GM23338 (cell line): ENCODE data around the gene KIF6. TPM values are rescaled to one million over a fixed set of nuclear protein-coding genes. Genes with fewer than 3 reads are reported as not detected.

Source experiments
- ATAC-seq: fragments of 200-7000 bp; cut with Tn5 transposase; 3 replicates; pipeline ENCODE4 v1.9.1; 2020
- DNase-seq: peaks from one replicate; pipeline ENCODE4 v3.0.0-alpha.2; 2015; ENCODE audit warnings: low spot score
- H2AFZ ChIP-seq: fragments of 200-600 bp; sonication (generic); 2 replicates; pipeline ENCODE4 v1.8.0; 2016; ENCODE audit warnings: antibody characterized with exemption, mild to moderate bottlenecking, moderate library complexity
- H3F3A ChIP-seq: fragments of 200-600 bp; sonication (generic); replicated peaks from 2 replicates; pipeline ENCODE4 v1.8.0; 2017; ENCODE audit warnings: antibody characterized with exemption, mixed run types, low read depth
- H3K27ac ChIP-seq: fragments of 200-600 bp; sonication (generic); 2 replicates; pipeline ENCODE4 v1.6.1; 2016; ENCODE audit warnings: low read depth
- H3K27me3 ChIP-seq: fragments of 200-600 bp; sonication (generic); 2 replicates; pipeline ENCODE4 v1.8.0; 2016; ENCODE audit warnings: mild to moderate bottlenecking, mixed run types, moderate library complexity; ENCODE audit not compliant: insufficient read depth
- H3K36me3 ChIP-seq: fragments of 200-600 bp; sonication (generic); 2 replicates; pipeline ENCODE4 v1.8.0; 2016; ENCODE audit warnings: mild to moderate bottlenecking; ENCODE audit not compliant: insufficient read depth
- H3K4me1 ChIP-seq: fragments of 200-600 bp; sonication (generic); 2 replicates; pipeline ENCODE4 v1.8.0; 2016; ENCODE audit warnings: mild to moderate bottlenecking, moderate library complexity; ENCODE audit not compliant: insufficient read depth
- H3K4me2 ChIP-seq: fragments of 200-600 bp; sonication (generic); 2 replicates; pipeline ENCODE4 v1.7.1; 2017; ENCODE audit warnings: mixed run types
- H3K4me3 ChIP-seq: fragments of 200-600 bp; sonication (generic); 2 replicates; pipeline ENCODE4 v1.6.1; 2016; ENCODE audit warnings: mixed run types
- H3K79me2 ChIP-seq: fragments of 200-600 bp; sonication (generic); replicated peaks from 2 replicates; pipeline ENCODE4 v1.8.0; 2017; ENCODE audit warnings: mild to moderate bottlenecking; ENCODE audit not compliant: insufficient read depth
- H3K9me2 ChIP-seq: fragments of 200-600 bp; sonication (generic); 2 replicates; pipeline ENCODE4 v1.8.0; 2017; ENCODE audit not compliant: insufficient read depth
- H4K20me1 ChIP-seq: fragments of 200-600 bp; sonication (generic); replicated peaks from 2 replicates; pipeline ENCODE4 v1.8.0; 2017; ENCODE audit warnings: mild to moderate bottlenecking; ENCODE audit not compliant: insufficient read depth
- H3K27ac Mint-ChIP-seq: 2 replicates; pipeline ENCODE4 v1.8.0; 2020; ENCODE audit warnings: inconsistent platforms, mild to moderate bottlenecking, moderate library complexity, mixed read lengths
- H3K27me3 Mint-ChIP-seq: 3 replicates; pipeline ENCODE4 v1.8.0; 2022; ENCODE audit warnings: low read depth, mild to moderate bottlenecking, moderate library complexity, mixed read lengths, inconsistent platforms; ENCODE audit not compliant: insufficient read depth, poor library complexity
- H3K36me3 Mint-ChIP-seq: 3 replicates; pipeline ENCODE4 v1.8.0; 2021; ENCODE audit warnings: low read depth, mild to moderate bottlenecking, inconsistent platforms, moderate library complexity, mixed read lengths
- H3K4me1 Mint-ChIP-seq: 3 replicates; pipeline ENCODE4 v1.8.0; 2020; ENCODE audit warnings: mild to moderate bottlenecking, inconsistent platforms, mixed read lengths
- H3K4me3 Mint-ChIP-seq: 3 replicates; pipeline ENCODE4 v1.8.0; 2021; ENCODE audit warnings: moderate library complexity, mild to moderate bottlenecking, inconsistent platforms, mixed read lengths
- H3K9me3 Mint-ChIP-seq: 3 replicates; pipeline ENCODE4 v1.8.0; 2020; ENCODE audit warnings: moderate library complexity, mild to moderate bottlenecking, inconsistent platforms, mixed read lengths
- CREB1 ChIP-seq: fragments of 250-450 bp; sonication (Bioruptor Pico); IDR thresholded peaks from 2 replicates; pipeline ENCODE4 v1.5.0; 2020; ENCODE audit warnings: low read depth, mild to moderate bottlenecking, moderate library complexity
- EZH2 ChIP-seq: fragments of 200-600 bp; sonication (generic); IDR thresholded peaks from one replicate; pipeline ENCODE4 v1.8.0; 2017; ENCODE audit warnings: antibody characterized with exemption, mild to moderate bottlenecking, low read depth; ENCODE audit not compliant: unreplicated experiment
- EZH2phosphoT487 ChIP-seq: fragments of 200-600 bp; sonication (generic); IDR thresholded peaks from one replicate; pipeline ENCODE4 v1.8.1; 2018; ENCODE audit warnings: antibody characterized with exemption; ENCODE audit not compliant: unreplicated experiment
- JUNB ChIP-seq: IDR thresholded peaks from one replicate; pipeline ENCODE4 v1.6.1; 2016; ENCODE audit warnings: antibody characterized with exemption; ENCODE audit not compliant: unreplicated experiment
- NANOG ChIP-seq: IDR thresholded peaks from 2 replicates; pipeline ENCODE4 v1.6.1; 2016; ENCODE audit warnings: antibody characterized with exemption, borderline replicate concordance
- POLR2AphosphoS5 ChIP-seq: IDR thresholded peaks from 2 replicates; pipeline ENCODE4 v1.6.1; 2016; ENCODE audit warnings: antibody characterized with exemption, low read depth
- STAT1 ChIP-seq: IDR thresholded peaks from one replicate; pipeline ENCODE4 v1.6.1; 2016; ENCODE audit warnings: antibody characterized with exemption; ENCODE audit not compliant: unreplicated experiment
- ZNF114 ChIP-seq: fragments of 250-450 bp; sonication (Bioruptor Pico); IDR thresholded peaks from 2 replicates; pipeline ENCODE4 v1.5.0; 2020; ENCODE audit warnings: mild to moderate bottlenecking, moderate library complexity
- ZNF331 ChIP-seq: fragments of 250-450 bp; sonication (Bioruptor Pico); IDR thresholded peaks from 2 replicates; pipeline ENCODE4 v1.5.0; 2020; ENCODE audit warnings: low read depth, mild to moderate bottlenecking, moderate library complexity
- polyA plus RNA-seq: library from polyadenylated mRNA; unstranded; fragments of >200 nt; fragmentation: Nextera tagmentation; extraction: Ambion mirVana; gene quantifications from 2 replicates; pipeline ENCODE4 v1.2.1, GENCODE V29; 2016
- total RNA-seq: library from RNA; depleted of rRNA; stranded (reverse); fragments of >200 nt; shearing (Covaris generic); gene quantifications from 2 replicates; pipeline ENCODE4 v1.2.3, GENCODE V29; 2014
- TF ChIP-seq, protein P1 (sequence below), 2 experiments: fragments of 200-600 bp in 1 of 2; sonication (generic) in 1 of 2; conservative IDR thresholded peaks; 2 replicates each; pipeline versions ENCODE4 v1.5.1 to v1.6.1; 2016 to 2017; ENCODE audit warnings: antibody characterized with exemption in 2 of 2, low read depth in 2 of 2, mild to moderate bottlenecking in 2 of 2, moderate library complexity in 1 of 2
- TF ChIP-seq, protein P2 (sequence below): IDR thresholded peaks from one replicate; pipeline ENCODE4 v1.6.1; 2018; ENCODE audit warnings: antibody characterized with exemption; ENCODE audit not compliant: unreplicated experiment
- TF ChIP-seq, protein P3 (sequence below): fragments of 250-450 bp; sonication (Bioruptor Pico); IDR thresholded peaks from 2 replicates; pipeline ENCODE4 v1.5.0; 2020; ENCODE audit warnings: mild to moderate bottlenecking, moderate library complexity
- TF ChIP-seq, protein P4 (sequence below): IDR thresholded peaks from 2 replicates; pipeline ENCODE4 v1.6.1; 2016; ENCODE audit warnings: antibody characterized with exemption

Gene KIF6
- total and polyA plus RNA-seq, 2 experiments from 2014 or later, result 0.87 to 1.7 TPM

DNA sequence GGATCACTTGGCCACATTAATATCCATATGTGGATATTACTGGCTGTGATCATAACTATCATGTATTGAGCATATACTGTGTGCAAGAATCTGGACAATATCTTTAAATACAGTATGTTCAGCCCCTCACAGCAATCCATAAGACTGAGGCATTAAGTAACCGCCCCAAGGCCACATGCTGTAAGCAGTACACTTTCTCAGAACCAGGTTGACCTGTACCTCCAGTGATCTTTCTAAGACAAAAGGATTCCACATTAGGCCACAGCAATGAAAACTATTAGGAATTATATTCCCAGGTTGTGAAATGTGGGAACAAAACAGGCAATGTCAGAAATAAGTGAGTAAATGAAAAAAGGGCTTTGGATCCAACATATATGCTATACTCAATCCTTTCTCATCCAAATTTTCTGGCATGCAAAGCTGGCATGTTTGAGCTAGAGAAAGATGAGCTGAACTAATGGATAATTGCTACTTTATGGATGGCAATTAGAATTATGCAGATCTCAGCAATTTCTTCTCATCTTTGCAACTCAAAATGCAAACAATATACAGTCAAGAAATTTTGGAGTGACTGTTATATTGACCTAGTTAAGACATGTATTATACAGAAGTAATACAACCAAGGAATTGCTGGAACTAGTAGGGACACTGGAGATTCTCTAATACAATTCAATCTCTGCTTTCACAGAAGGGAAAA lies 86.9 kb downstream of the KIF6 start:
- Histone ChIP-seq H3K9me2 (no peaks in the 10 kb centered on the region), H3F3A (no peaks in the 10 kb centered on the region), H3K27me3 (no peaks in the 10 kb centered on the region), H3K36me3 (no peaks in the 10 kb centered on the region), H3K4me3 (no peak overlapping the region), H2AFZ (no peak overlapping the region), H3K27ac (no peak overlapping the region), H3K79me2 (no peaks in the 10 kb centered on the region), H3K4me1 (no peaks in the 10 kb centered on the region), H4K20me1 (no peaks in the 10 kb centered on the region), H3K4me2 (no peak overlapping the region)
- no peaks in the 10 kb centered on the region for H3K9me3 Mint-ChIP-seq
- H3K27ac Mint-ChIP-seq, result no peak overlapping the region
- peaks cover 2% of the 10 kb centered on the region; the same call in 2 of the 3 replicates for H3K4me1 Mint-ChIP-seq
- no peak overlapping the region for H3K4me3 Mint-ChIP-seq
- ATAC-seq (no peak), DNase-seq (no peak)
- H3K36me3 Mint-ChIP-seq, result no peaks in the 10 kb centered on the region
- H3K27me3 Mint-ChIP-seq, result no peaks in the 10 kb centered on the region
- no peak for TF ChIP-seq STAT1
- TF ChIP-seq, protein P1, sequence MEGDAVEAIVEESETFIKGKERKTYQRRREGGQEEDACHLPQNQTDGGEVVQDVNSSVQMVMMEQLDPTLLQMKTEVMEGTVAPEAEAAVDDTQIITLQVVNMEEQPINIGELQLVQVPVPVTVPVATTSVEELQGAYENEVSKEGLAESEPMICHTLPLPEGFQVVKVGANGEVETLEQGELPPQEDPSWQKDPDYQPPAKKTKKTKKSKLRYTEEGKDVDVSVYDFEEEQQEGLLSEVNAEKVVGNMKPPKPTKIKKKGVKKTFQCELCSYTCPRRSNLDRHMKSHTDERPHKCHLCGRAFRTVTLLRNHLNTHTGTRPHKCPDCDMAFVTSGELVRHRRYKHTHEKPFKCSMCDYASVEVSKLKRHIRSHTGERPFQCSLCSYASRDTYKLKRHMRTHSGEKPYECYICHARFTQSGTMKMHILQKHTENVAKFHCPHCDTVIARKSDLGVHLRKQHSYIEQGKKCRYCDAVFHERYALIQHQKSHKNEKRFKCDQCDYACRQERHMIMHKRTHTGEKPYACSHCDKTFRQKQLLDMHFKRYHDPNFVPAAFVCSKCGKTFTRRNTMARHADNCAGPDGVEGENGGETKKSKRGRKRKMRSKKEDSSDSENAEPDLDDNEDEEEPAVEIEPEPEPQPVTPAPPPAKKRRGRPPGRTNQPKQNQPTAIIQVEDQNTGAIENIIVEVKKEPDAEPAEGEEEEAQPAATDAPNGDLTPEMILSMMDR (conservative IDR thresholded peaks at IDR 0.05; ENCODE audit: low read depth in 2 of 2), result no peak
- TF ChIP-seq, protein P2, sequence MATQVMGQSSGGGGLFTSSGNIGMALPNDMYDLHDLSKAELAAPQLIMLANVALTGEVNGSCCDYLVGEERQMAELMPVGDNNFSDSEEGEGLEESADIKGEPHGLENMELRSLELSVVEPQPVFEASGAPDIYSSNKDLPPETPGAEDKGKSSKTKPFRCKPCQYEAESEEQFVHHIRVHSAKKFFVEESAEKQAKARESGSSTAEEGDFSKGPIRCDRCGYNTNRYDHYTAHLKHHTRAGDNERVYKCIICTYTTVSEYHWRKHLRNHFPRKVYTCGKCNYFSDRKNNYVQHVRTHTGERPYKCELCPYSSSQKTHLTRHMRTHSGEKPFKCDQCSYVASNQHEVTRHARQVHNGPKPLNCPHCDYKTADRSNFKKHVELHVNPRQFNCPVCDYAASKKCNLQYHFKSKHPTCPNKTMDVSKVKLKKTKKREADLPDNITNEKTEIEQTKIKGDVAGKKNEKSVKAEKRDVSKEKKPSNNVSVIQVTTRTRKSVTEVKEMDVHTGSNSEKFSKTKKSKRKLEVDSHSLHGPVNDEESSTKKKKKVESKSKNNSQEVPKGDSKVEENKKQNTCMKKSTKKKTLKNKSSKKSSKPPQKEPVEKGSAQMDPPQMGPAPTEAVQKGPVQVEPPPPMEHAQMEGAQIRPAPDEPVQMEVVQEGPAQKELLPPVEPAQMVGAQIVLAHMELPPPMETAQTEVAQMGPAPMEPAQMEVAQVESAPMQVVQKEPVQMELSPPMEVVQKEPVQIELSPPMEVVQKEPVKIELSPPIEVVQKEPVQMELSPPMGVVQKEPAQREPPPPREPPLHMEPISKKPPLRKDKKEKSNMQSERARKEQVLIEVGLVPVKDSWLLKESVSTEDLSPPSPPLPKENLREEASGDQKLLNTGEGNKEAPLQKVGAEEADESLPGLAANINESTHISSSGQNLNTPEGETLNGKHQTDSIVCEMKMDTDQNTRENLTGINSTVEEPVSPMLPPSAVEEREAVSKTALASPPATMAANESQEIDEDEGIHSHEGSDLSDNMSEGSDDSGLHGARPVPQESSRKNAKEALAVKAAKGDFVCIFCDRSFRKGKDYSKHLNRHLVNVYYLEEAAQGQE, result no peak
- no peak for TF ChIP-seq EZH2
- no peak for TF ChIP-seq EZH2phosphoT487
- TF ChIP-seq ZNF114 (CRISPR knock-in tag), result no peak
- no peak for TF ChIP-seq POLR2AphosphoS5
- TF ChIP-seq ZNF331 (CRISPR knock-in tag), result no peak
- no peak for TF ChIP-seq JUNB
- TF ChIP-seq, protein P3, sequence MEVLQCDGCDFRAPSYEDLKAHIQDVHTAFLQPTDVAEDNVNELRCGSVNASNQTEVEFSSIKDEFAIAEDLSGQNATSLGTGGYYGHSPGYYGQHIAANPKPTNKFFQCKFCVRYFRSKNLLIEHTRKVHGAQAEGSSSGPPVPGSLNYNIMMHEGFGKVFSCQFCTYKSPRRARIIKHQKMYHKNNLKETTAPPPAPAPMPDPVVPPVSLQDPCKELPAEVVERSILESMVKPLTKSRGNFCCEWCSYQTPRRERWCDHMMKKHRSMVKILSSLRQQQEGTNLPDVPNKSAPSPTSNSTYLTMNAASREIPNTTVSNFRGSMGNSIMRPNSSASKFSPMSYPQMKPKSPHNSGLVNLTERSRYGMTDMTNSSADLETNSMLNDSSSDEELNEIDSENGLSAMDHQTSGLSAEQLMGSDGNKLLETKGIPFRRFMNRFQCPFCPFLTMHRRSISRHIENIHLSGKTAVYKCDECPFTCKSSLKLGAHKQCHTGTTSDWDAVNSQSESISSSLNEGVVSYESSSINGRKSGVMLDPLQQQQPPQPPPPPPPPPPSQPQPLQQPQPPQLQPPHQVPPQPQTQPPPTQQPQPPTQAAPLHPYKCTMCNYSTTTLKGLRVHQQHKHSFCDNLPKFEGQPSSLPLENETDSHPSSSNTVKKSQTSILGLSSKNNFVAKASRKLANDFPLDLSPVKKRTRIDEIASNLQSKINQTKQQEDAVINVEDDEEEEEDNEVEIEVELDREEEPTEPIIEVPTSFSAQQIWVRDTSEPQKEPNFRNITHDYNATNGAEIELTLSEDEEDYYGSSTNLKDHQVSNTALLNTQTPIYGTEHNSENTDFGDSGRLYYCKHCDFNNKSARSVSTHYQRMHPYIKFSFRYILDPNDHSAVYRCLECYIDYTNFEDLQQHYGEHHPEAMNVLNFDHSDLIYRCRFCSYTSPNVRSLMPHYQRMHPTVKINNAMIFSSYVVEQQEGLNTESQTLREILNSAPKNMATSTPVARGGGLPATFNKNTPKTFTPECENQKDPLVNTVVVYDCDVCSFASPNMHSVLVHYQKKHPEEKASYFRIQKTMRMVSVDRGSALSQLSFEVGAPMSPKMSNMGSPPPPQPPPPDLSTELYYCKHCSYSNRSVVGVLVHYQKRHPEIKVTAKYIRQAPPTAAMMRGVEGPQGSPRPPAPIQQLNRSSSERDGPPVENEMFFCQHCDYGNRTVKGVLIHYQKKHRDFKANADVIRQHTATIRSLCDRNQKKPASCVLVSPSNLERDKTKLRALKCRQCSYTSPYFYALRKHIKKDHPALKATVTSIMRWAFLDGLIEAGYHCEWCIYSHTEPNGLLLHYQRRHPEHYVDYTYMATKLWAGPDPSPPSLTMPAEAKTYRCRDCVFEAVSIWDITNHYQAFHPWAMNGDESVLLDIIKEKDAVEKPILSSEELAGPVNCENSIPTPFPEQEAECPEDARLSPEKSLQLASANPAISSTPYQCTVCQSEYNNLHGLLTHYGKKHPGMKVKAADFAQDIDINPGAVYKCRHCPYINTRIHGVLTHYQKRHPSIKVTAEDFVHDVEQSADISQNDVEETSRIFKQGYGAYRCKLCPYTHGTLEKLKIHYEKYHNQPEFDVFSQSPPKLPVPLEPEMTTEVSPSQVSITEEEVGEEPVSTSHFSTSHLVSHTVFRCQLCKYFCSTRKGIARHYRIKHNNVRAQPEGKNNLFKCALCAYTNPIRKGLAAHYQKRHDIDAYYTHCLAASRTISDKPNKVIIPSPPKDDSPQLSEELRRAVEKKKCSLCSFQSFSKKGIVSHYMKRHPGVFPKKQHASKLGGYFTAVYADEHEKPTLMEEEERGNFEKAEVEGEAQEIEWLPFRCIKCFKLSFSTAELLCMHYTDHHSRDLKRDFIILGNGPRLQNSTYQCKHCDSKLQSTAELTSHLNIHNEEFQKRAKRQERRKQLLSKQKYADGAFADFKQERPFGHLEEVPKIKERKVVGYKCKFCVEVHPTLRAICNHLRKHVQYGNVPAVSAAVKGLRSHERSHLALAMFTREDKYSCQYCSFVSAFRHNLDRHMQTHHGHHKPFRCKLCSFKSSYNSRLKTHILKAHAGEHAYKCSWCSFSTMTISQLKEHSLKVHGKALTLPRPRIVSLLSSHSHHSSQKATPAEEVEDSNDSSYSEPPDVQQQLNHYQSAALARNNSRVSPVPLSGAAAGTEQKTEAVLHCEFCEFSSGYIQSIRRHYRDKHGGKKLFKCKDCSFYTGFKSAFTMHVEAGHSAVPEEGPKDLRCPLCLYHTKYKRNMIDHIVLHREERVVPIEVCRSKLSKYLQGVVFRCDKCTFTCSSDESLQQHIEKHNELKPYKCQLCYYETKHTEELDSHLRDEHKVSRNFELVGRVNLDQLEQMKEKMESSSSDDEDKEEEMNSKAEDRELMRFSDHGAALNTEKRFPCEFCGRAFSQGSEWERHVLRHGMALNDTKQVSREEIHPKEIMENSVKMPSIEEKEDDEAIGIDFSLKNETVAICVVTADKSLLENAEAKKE (CRISPR knock-in tag), result no peak
- TF ChIP-seq, protein P4, sequence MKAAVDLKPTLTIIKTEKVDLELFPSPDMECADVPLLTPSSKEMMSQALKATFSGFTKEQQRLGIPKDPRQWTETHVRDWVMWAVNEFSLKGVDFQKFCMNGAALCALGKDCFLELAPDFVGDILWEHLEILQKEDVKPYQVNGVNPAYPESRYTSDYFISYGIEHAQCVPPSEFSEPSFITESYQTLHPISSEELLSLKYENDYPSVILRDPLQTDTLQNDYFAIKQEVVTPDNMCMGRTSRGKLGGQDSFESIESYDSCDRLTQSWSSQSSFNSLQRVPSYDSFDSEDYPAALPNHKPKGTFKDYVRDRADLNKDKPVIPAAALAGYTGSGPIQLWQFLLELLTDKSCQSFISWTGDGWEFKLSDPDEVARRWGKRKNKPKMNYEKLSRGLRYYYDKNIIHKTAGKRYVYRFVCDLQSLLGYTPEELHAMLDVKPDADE, result no peak
- TF ChIP-seq NANOG, result no peak
- TF ChIP-seq CREB1 (CRISPR knock-in tag), result no peak
